DND-41 (cell line): ENCODE data around the gene MATN1.

Source experiments
- EZH2 ChIP-seq: IDR thresholded peaks from 3 replicates; pipeline ENCODE4 v1.6.1; 2012; ENCODE audit warnings: borderline replicate concordance, low read depth, mild to moderate bottlenecking, moderate library complexity, low read length, inconsistent platforms; ENCODE audit not compliant: severe bottlenecking
- TF ChIP-seq, protein P1 (sequence below): IDR thresholded peaks from 2 replicates; pipeline ENCODE4 v1.5.1; 2012; ENCODE audit warnings: borderline replicate concordance, low read length, moderate library complexity, mild to moderate bottlenecking; ENCODE audit not compliant: poor library complexity, severe bottlenecking; ENCODE audit errors: extremely low read depth

DNA sequence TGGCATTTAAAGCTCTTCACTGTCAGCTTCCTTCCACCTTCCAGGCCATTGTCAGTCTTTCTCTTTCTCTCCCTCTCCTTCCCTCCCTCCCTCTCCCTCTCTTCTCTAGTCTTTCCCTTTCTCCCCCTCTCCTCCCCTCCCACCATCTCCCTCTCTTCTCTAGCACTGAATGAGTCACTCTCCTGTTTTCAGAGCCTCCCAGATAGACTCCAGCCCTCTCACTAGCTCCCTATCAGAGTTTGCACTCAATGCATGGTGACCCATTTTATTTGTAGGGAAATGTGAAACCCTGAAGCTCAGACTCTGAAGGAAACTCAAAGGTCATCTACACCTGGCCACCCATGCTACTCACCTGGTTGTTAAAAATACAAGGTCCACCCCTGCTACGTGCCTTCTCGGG, 4.4 kb upstream of the MATN1 start:
- TF ChIP-seq EZH2: no peak
- TF ChIP-seq, protein P1, sequence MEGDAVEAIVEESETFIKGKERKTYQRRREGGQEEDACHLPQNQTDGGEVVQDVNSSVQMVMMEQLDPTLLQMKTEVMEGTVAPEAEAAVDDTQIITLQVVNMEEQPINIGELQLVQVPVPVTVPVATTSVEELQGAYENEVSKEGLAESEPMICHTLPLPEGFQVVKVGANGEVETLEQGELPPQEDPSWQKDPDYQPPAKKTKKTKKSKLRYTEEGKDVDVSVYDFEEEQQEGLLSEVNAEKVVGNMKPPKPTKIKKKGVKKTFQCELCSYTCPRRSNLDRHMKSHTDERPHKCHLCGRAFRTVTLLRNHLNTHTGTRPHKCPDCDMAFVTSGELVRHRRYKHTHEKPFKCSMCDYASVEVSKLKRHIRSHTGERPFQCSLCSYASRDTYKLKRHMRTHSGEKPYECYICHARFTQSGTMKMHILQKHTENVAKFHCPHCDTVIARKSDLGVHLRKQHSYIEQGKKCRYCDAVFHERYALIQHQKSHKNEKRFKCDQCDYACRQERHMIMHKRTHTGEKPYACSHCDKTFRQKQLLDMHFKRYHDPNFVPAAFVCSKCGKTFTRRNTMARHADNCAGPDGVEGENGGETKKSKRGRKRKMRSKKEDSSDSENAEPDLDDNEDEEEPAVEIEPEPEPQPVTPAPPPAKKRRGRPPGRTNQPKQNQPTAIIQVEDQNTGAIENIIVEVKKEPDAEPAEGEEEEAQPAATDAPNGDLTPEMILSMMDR: no peak
